Stimulated activated CD4-positive, alpha-beta T cell treated with anti-CD3 and anti-CD28 coated beads, Interleukin-1b, Interleukin-23, amount 100 ng/mL, for 24 hours (primary cell): Measurements from ENCODE around the gene TRIM15.

ENCODE experiments used
- DNase-seq, 4 experiments: peaks; one replicate each; pipeline ENCODE4 v3.0.0-alpha.2; 2020; ENCODE audit warnings: low read depth in 4 of 4, low spot score in 1 of 4

TRIM15 gene

GRCh38 chr6:30145818-30146217, 17.5 kb upstream of the TRIM15 start:
- no peak for DNase-seq

- DNase-seq: no peak
Measured at GRCh38 chr6:30147096-30147495, 16.2 kb upstream of the TRIM15 start.

GRCh38 chr6:30149234-30149633, 14.1 kb upstream of the TRIM15 start:
- DNase-seq: no peak

- no peak for DNase-seq
Measured at GRCh38 chr6:30149858-30150550, 13.3 kb upstream of the TRIM15 start.

- no peak for DNase-seq
Measured at GRCh38 chr6:30150671-30151395, 12.5 kb upstream of the TRIM15 start.

- no peak for DNase-seq
Measured at GRCh38 chr6:30151580-30151979, 11.8 kb upstream of the TRIM15 start.

- no peak for DNase-seq
Measured at GRCh38 chr6:30152016-30152673, 11.2 kb upstream of the TRIM15 start.

- DNase-seq: no peak
Measured at GRCh38 chr6:30152910-30153610, 10.3 kb upstream of the TRIM15 start.

- no peak for DNase-seq
Measured at GRCh38 chr6:30154061-30154460, 9.3 kb upstream of the TRIM15 start.

GRCh38 chr6:30154709-30155519, 8.4 kb upstream of the TRIM15 start:
- no peak for DNase-seq

- DNase-seq: no peak
Measured at GRCh38 chr6:30155520-30156261, 7.7 kb upstream of the TRIM15 start.

- DNase-seq: no peak
Measured at GRCh38 chr6:30156262-30156599, 7.1 kb upstream of the TRIM15 start.

GRCh38 chr6:30156774-30157173, 6.6 kb upstream of the TRIM15 start:
- no peak for DNase-seq

GRCh38 chr6:30157581-30157980, 5.8 kb upstream of the TRIM15 start:
- no peak for DNase-seq

- no peak for DNase-seq
Measured at GRCh38 chr6:30157999-30158398, 5.3 kb upstream of the TRIM15 start.

- no peak for DNase-seq
Measured at GRCh38 chr6:30158475-30159040, 4.8 kb upstream of the TRIM15 start.

GRCh38 chr6:30160008-30160784, 3.1 kb upstream of the TRIM15 start:
- DNase-seq: no peak

- DNase-seq: no peak
Measured at GRCh38 chr6:30160785-30161531, 2.4 kb upstream of the TRIM15 start, which contains the start of gene TRIM10. TRIM10 (minus strand) TSS chr6:30161211; CDS start chr6:30160858, 353 bp downstream.
